ENCODE data around the gene SELENOT. TPM values are rescaled to one million over a fixed set of nuclear protein-coding genes. Genes with fewer than 3 reads are reported as not detected.

Gene SELENOT, protein sequence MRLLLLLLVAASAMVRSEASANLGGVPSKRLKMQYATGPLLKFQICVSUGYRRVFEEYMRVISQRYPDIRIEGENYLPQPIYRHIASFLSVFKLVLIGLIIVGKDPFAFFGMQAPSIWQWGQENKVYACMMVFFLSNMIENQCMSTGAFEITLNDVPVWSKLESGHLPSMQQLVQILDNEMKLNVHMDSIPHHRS
- 58.2 and 63.9 TPM in 2 replicates for total RNA-seq
- long read RNA-seq, transcript SELENOT-202 (6 exons, 3,469 nt): major isoform, 273 of 285 reads
- long read RNA-seq, partial matches to known transcripts: 2 of 285 reads
- long read RNA-seq, other reads (novel, unspliced or antisense): 5 of 285 reads

DNA sequence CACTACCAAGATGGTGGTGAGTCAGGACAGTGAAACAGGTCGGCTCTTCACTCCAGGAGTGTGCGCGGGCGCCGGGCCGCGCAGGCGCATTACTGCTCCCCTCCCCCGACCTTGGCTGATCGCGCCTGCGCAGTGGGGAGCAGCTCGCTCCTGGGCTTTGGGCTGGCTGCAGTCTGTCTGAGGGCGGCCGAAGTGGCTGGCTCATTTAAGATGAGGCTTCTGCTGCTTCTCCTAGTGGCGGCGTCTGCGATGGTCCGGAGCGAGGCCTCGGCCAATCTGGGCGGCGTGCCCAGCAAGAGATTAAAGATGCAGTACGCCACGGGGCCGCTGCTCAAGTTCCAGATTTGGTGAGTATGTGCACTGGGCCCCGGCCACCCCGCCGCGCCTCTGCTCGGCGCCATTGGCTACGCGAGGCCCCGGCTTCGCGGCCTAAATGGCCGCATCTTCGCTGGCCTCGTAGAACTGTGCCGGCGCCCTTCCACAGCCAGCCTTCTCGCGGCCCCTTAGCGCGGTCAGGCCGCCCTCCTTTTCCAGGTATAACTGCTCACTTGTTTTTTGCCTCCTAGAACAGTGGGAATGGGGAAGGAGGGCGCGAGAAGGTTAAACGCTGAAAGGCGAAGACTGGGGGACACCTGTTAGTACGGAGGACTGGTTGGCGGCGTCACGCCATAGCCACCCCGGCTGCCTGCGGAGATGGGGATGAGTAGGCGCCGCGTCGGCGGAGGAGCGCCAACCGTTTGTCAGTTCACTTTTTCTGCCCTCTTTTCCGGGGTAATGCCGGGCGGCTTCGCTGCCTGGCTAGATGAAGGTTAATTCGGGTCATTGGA is at the start of gene SELENOT:
Gene SELENOT, plus strand, starts transcription at position 169 of the 827 bp plus-strand sequence. Its CDS starts 42 bp downstream, at position 211.
- Mint-ChIP-seq H3K36me3 (ENCODE audit: low read depth) (peaks cover 9% of the 10 kb centered on the region), H3K4me1 (peaks cover 71% of the 10 kb centered on the region), H3K27me3 (ENCODE audit: low read depth) (no peaks in the 10 kb centered on the region)

DNA sequence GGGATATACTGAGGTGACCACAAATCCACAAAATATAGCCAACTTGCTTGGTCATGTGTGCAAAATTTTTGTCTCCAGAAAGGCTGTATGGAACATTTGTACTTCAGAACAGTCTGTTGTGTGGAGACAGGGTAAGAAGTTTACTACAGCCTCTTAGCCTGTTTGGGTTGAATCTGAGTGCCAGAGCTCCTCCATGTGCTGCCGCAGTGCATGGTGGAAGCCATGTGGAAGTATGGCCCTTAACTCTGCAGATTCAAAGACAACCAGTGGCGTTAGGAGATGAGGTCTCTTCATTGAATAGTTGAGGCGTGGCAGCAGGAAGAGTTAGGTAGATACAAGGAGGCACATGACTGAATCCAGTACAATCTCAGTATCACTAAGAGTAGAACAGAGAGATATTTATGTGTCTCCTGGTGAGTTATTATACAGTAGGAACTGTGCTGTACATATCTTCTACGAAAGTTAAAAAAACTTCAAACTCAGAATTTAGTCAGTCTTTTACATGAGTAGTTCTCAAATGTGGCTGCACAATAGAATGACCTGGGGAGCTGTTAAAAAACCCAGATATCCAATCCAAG is 47.2 kb upstream of the SELENOT start:
- H3K4me1 Mint-ChIP-seq: peaks cover 1% of the 10 kb centered on the region
- no peaks in the 10 kb centered on the region for H3K9me3 Mint-ChIP-seq
- no peak overlapping the region for H3K4me3 Mint-ChIP-seq
- DNase-seq (ENCODE audit: low read depth, low spot score): no peak
- H3K27me3 Mint-ChIP-seq (ENCODE audit: low read depth): no peaks in the 10 kb centered on the region
- H3K36me3 Mint-ChIP-seq (ENCODE audit: low read depth): peaks cover 12% of the 10 kb centered on the region
- peak overlapping the region; percentile 51 for H3K27ac Mint-ChIP-seq (ENCODE audit: unreplicated experiment)
- TF ChIP-seq, protein P1, sequence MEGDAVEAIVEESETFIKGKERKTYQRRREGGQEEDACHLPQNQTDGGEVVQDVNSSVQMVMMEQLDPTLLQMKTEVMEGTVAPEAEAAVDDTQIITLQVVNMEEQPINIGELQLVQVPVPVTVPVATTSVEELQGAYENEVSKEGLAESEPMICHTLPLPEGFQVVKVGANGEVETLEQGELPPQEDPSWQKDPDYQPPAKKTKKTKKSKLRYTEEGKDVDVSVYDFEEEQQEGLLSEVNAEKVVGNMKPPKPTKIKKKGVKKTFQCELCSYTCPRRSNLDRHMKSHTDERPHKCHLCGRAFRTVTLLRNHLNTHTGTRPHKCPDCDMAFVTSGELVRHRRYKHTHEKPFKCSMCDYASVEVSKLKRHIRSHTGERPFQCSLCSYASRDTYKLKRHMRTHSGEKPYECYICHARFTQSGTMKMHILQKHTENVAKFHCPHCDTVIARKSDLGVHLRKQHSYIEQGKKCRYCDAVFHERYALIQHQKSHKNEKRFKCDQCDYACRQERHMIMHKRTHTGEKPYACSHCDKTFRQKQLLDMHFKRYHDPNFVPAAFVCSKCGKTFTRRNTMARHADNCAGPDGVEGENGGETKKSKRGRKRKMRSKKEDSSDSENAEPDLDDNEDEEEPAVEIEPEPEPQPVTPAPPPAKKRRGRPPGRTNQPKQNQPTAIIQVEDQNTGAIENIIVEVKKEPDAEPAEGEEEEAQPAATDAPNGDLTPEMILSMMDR (conservative IDR thresholded peaks at IDR 0.05): no peak

More for the DNA sequence above, at the start of gene SELENOT:
- DNase-seq (ENCODE audit: low read depth, low spot score): peak; percentile 93
- TF ChIP-seq, protein P1 (conservative IDR thresholded peaks at IDR 0.05): peak; percentile 65
- peak within 1 kb of the TSS; percentile 97 for H3K4me3 Mint-ChIP-seq
- peaks cover 2% of the 10 kb centered on the region for H3K9me3 Mint-ChIP-seq
- H3K27ac Mint-ChIP-seq (ENCODE audit: unreplicated experiment): peak within 1 kb of the TSS; percentile 99

DNA sequence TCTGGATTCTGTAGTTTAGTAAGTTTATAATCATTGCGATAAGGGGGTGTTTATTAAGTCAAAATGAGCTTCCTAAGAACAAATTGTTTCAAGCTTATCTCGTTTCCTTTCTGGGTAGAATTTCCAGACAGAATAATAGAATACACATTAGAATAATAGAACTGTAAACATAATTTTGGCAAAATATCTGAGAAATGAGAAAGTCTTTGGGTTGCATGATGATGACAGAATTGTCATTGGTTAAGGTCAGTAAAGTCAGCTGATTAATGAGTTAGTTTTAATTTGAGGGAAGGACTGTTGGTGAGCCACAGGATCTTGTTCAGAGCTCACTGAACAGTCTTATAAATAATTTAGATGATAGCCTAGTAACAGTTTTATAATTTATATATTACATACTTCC is 46.3 kb upstream of the SELENOT start:
- DNase-seq (ENCODE audit: low read depth, low spot score): no peak
- Mint-ChIP-seq H3K4me1 (no peaks in the 10 kb centered on the region), H3K36me3 (ENCODE audit: low read depth) (peaks cover 12% of the 10 kb centered on the region), H3K27me3 (ENCODE audit: low read depth) (no peaks in the 10 kb centered on the region), H3K4me3 (no peak overlapping the region), H3K9me3 (no peaks in the 10 kb centered on the region), H3K27ac (ENCODE audit: unreplicated experiment) (no peak overlapping the region)
- TF ChIP-seq, protein P1 (conservative IDR thresholded peaks at IDR 0.05): no peak

DNA sequence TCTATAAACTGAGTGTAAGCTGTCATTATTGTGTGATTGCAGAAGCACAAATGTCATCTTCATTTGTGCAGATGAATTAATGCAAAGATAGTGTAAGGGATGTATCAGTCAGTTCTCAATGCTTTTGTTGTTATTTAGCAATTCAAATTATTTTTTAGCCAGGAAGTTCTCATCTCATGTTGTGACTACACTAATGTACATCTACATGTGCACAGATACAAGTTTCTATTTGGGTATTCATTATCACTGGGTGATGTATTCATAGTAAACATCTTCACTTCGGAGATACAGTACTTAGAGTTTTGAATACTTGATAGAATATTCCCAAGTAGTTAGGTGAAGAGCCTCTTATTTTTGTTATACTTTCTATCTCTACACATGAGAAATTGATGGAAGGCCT is 45.4 kb upstream of the SELENOT start:
- DNase-seq (ENCODE audit: low read depth, low spot score): no peak
- TF ChIP-seq, protein P1 (conservative IDR thresholded peaks at IDR 0.05): no peak
- Mint-ChIP-seq H3K9me3 (no peaks in the 10 kb centered on the region), H3K27me3 (ENCODE audit: low read depth) (no peaks in the 10 kb centered on the region), H3K4me3 (no peak overlapping the region), H3K4me1 (no peaks in the 10 kb centered on the region), H3K27ac (ENCODE audit: unreplicated experiment) (no peak overlapping the region), H3K36me3 (ENCODE audit: low read depth) (peaks cover 13% of the 10 kb centered on the region)

DNA sequence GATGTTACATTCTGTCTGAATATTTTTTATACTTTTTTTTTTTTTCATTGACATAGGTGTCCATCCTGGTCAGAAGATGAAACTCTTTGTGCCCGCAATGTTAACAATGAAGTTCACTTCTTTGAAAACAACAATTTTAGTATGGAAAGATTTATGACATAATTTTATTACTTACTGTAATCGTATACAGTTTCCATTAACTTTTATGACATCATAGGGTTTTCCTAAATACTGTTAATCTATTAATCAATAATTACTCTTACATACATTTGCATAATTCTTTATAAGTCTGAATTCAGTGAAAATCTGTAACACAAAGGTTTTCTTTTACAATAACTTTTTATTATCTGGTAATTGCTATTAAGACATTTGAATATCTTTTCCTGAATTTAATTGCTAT is 38.9 kb upstream of the SELENOT start:
- Mint-ChIP-seq H3K4me3 (no peak overlapping the region), H3K4me1 (no peaks in the 10 kb centered on the region), H3K9me3 (no peaks in the 10 kb centered on the region)

More for the DNA sequence above, 38.9 kb upstream of the SELENOT start:
- peaks cover 9% of the 10 kb centered on the region for H3K36me3 Mint-ChIP-seq (ENCODE audit: low read depth)
- H3K27ac Mint-ChIP-seq (ENCODE audit: unreplicated experiment): no peak overlapping the region
- TF ChIP-seq, protein P1 (conservative IDR thresholded peaks at IDR 0.05): no peak
- H3K27me3 Mint-ChIP-seq (ENCODE audit: low read depth): no peaks in the 10 kb centered on the region
- DNase-seq (ENCODE audit: low read depth, low spot score): no peak
